Subcutaneous adipose tissue (tissue), 4 donors: ENCODE measurements around the gene STPG3. TPM values are rescaled to one million over a fixed set of nuclear protein-coding genes. Genes with fewer than 3 reads are reported as not detected.

Experiments
- CTCF ChIP-seq: fragments of 450-650 bp; IDR thresholded peaks from one replicate; pipeline ENCODE4 v1.5.1; 2016; ENCODE audit warnings: low read depth, mild to moderate bottlenecking, control low read depth, antibody characterized with exemption, moderate library complexity
- total RNA-seq, 4 donors: library from RNA; depleted of rRNA; stranded (reverse); fragments of >200 nt; gene quantifications; one replicate each; pipeline ENCODE4 v1.1.0, GENCODE V29; 2016

Gene STPG3
- total RNA-seq, 4 donors from 2014 or later: not detected

DNA sequence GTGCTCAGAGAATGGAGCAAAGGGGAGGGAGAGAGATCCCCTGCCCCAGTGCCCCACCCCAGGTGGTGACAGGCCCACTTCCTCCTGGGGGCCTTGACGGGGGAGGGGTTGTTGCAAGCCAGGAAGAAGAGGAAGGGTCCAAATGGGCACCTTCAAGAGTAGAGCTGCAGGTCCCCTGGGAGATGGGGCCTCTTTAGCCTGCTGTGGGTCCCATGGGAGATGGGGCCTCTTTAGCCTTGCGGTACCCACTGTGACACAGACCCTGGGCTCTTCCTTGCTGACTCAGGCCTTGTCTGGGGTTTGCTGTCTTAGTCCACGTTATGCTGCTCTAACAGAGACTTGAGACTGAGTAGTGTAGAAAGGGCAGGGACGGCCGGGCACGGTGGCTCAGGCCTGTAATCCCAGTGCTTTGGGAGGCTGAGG lies 16.9 kb downstream of the STPG3 start:
- TF ChIP-seq CTCF: no peak

- TF ChIP-seq CTCF: no peak
Measured at GRCh38 chr9:137268538-137269201, 17.6 kb downstream of the STPG3 start.

DNA sequence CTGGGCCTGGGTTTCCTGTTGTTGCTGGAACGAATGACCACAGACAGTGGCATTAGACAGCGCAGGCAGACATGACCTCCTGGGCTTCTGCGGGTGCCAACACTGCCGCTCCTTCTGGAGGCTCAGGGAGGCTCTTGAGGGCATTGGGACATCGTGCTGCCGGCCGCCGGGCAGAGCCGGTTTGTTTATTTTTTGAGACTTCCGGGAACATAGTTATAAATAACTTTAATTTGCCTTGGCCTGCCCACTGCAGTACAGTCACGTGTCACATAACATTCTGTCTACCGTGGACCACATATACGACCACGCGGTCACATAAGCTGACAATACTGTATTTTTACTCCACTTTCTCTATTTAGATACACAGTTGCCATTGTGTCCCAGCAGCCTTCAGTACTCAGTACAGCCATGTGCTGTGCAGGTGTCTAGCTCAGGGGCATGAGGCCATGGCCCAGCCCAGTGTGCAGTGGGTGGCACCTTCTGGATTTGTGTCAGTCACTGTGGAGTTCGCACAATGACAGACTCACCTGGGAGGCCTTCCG lies 18.2 kb downstream of the STPG3 start:
- TF ChIP-seq CTCF: no peak

GRCh38 chr9:137270929-137271695 lies 20.0 kb downstream of the STPG3 start:
- TF ChIP-seq CTCF: no peak

- TF ChIP-seq CTCF: no peak
Measured at GRCh38 chr9:137271696-137272076, 20.6 kb downstream of the STPG3 start.

GRCh38 chr9:137272241-137273094 lies 21.4 kb downstream of the STPG3 start:
- no peak for TF ChIP-seq CTCF
